WTC11 (cell line): Measurements from ENCODE around the gene CENPE.

Source experiments
- CBFB ChIP-seq: sonication (generic); formaldehyde crosslinking; IDR thresholded peaks from 2 replicates; pipeline ENCODE4 v1.8.1; 2022; ENCODE audit warnings: mild to moderate bottlenecking, low read depth, missing genetic modification reagents
- ETV6 ChIP-seq: sonication (generic); formaldehyde crosslinking; IDR thresholded peaks from 2 replicates; pipeline ENCODE4 v1.8.1; 2022; ENCODE audit warnings: mild to moderate bottlenecking, missing genetic modification reagents
- GRHL2 ChIP-seq: fragments of 250-450 bp; sonication (Bioruptor Pico); IDR thresholded peaks from 2 replicates; pipeline ENCODE4 v1.8.0; 2022; ENCODE audit warnings: mild to moderate bottlenecking, moderate library complexity; ENCODE audit not compliant: insufficient replicate concordance, severe bottlenecking
- JUN ChIP-seq: sonication (generic); formaldehyde crosslinking; IDR thresholded peaks from 2 replicates; pipeline ENCODE4 v1.8.0; 2023; ENCODE audit warnings: mild to moderate bottlenecking, missing genetic modification reagents
- NFATC4 ChIP-seq: fragments of 250-450 bp; sonication (Bioruptor Pico); IDR thresholded peaks from 2 replicates; pipeline ENCODE4 v1.9.0; 2021; ENCODE audit warnings: mild to moderate bottlenecking
- NFE2L1 ChIP-seq: sonication (generic); formaldehyde crosslinking; IDR thresholded peaks from 2 replicates; pipeline ENCODE4 v1.8.1; 2023; ENCODE audit warnings: missing genetic modification reagents
- NR3C1 ChIP-seq: sonication (generic); formaldehyde crosslinking; conservative IDR thresholded peaks from 2 replicates; pipeline ENCODE4 v1.8.1; 2023; ENCODE audit warnings: low read depth, mild to moderate bottlenecking, missing genetic modification reagents
- OVOL2 ChIP-seq: fragments of 250-450 bp; sonication (Bioruptor Pico); IDR thresholded peaks from 2 replicates; pipeline ENCODE4 v1.9.0; 2021; ENCODE audit warnings: mild to moderate bottlenecking, borderline replicate concordance
- ZNF671 ChIP-seq: fragments of 250-450 bp; sonication (Bioruptor Pico); IDR thresholded peaks from 2 replicates; pipeline ENCODE4 v1.8.0; 2021; ENCODE audit warnings: mild to moderate bottlenecking
- TF ChIP-seq, protein P1 (sequence below): fragments of 200-600 bp; IDR thresholded peaks from 2 replicates; pipeline ENCODE4 v1.8.0; 2022; ENCODE audit warnings: antibody characterized with exemption
- TF ChIP-seq, protein P2 (sequence below): sonication (generic); formaldehyde crosslinking; IDR thresholded peaks from 2 replicates; pipeline ENCODE4 v1.8.0; 2022; ENCODE audit warnings: mild to moderate bottlenecking, missing genetic modification reagents
- TF ChIP-seq, protein P3 (sequence below): sonication (generic); formaldehyde crosslinking; IDR thresholded peaks from 2 replicates; pipeline ENCODE4 v1.8.1; 2023; ENCODE audit warnings: mild to moderate bottlenecking, missing genetic modification reagents, moderate library complexity
- TF ChIP-seq, protein P4 (sequence below): sonication (generic); formaldehyde crosslinking; IDR thresholded peaks from 2 replicates; pipeline ENCODE4 v1.8.1; 2023; ENCODE audit warnings: mild to moderate bottlenecking, missing genetic modification reagents
- TF ChIP-seq, protein P5 (sequence below): sonication (generic); formaldehyde crosslinking; IDR thresholded peaks from 2 replicates; pipeline ENCODE4 v1.8.1; 2022; ENCODE audit warnings: mild to moderate bottlenecking, moderate library complexity, missing genetic modification reagents

DNA sequence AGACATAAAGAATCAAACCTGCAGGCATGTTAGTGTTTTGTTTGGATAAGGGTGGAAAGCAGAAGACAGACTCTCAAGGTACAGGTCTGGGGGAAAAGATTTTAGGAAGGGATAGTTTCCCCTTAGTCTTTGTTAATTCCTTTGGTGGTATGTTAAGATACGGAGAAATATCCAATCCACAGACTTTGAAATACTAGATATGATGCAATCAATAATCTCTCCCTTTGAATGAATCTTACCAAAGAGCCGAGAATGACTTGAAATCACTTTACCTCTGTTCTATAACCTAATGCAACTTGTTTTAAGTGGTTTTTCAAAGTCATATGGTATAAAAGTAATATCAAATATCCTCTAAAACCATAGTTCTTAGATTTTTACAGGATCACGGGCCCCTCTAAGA is 93.3 kb downstream of the CENPE start:
- TF ChIP-seq ETV6 (CRISPR knock-in tag) (no peak), ZNF671 (no peak), NFE2L1 (CRISPR knock-in tag) (no peak), NR3C1 (CRISPR knock-in tag) (no peak), JUN (CRISPR knock-in tag) (no peak), NFATC4 (no peak), GRHL2 (CRISPR knock-in tag) (no peak), CBFB (CRISPR knock-in tag) (no peak), OVOL2 (no peak)
- TF ChIP-seq, protein P1, sequence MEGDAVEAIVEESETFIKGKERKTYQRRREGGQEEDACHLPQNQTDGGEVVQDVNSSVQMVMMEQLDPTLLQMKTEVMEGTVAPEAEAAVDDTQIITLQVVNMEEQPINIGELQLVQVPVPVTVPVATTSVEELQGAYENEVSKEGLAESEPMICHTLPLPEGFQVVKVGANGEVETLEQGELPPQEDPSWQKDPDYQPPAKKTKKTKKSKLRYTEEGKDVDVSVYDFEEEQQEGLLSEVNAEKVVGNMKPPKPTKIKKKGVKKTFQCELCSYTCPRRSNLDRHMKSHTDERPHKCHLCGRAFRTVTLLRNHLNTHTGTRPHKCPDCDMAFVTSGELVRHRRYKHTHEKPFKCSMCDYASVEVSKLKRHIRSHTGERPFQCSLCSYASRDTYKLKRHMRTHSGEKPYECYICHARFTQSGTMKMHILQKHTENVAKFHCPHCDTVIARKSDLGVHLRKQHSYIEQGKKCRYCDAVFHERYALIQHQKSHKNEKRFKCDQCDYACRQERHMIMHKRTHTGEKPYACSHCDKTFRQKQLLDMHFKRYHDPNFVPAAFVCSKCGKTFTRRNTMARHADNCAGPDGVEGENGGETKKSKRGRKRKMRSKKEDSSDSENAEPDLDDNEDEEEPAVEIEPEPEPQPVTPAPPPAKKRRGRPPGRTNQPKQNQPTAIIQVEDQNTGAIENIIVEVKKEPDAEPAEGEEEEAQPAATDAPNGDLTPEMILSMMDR = no peak
- TF ChIP-seq, protein P2, sequence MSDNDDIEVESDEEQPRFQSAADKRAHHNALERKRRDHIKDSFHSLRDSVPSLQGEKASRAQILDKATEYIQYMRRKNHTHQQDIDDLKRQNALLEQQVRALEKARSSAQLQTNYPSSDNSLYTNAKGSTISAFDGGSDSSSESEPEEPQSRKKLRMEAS (CRISPR knock-in tag) = no peak
- TF ChIP-seq, protein P3, sequence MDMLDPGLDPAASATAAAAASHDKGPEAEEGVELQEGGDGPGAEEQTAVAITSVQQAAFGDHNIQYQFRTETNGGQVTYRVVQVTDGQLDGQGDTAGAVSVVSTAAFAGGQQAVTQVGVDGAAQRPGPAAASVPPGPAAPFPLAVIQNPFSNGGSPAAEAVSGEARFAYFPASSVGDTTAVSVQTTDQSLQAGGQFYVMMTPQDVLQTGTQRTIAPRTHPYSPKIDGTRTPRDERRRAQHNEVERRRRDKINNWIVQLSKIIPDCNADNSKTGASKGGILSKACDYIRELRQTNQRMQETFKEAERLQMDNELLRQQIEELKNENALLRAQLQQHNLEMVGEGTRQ (CRISPR knock-in tag) = no peak
- TF ChIP-seq, protein P4, sequence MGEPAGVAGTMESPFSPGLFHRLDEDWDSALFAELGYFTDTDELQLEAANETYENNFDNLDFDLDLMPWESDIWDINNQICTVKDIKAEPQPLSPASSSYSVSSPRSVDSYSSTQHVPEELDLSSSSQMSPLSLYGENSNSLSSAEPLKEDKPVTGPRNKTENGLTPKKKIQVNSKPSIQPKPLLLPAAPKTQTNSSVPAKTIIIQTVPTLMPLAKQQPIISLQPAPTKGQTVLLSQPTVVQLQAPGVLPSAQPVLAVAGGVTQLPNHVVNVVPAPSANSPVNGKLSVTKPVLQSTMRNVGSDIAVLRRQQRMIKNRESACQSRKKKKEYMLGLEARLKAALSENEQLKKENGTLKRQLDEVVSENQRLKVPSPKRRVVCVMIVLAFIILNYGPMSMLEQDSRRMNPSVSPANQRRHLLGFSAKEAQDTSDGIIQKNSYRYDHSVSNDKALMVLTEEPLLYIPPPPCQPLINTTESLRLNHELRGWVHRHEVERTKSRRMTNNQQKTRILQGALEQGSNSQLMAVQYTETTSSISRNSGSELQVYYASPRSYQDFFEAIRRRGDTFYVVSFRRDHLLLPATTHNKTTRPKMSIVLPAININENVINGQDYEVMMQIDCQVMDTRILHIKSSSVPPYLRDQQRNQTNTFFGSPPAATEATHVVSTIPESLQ (CRISPR knock-in tag) = no peak
- TF ChIP-seq, protein P5, sequence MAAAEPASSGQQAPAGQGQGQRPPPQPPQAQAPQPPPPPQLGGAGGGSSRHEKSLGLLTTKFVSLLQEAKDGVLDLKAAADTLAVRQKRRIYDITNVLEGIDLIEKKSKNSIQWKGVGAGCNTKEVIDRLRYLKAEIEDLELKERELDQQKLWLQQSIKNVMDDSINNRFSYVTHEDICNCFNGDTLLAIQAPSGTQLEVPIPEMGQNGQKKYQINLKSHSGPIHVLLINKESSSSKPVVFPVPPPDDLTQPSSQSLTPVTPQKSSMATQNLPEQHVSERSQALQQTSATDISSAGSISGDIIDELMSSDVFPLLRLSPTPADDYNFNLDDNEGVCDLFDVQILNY (CRISPR knock-in tag) = no peak
